HG02981 (cell line): ENCODE data around the gene DGKI.

Source experiments
- ATAC-seq: cut with Tn5 transposase; IDR thresholded peaks from one replicate; pipeline ENCODE4 v1.9.1; 2021; ENCODE audit warnings: mild to moderate bottlenecking, moderate library complexity; ENCODE audit not compliant: unreplicated experiment

DGKI gene

DNA sequence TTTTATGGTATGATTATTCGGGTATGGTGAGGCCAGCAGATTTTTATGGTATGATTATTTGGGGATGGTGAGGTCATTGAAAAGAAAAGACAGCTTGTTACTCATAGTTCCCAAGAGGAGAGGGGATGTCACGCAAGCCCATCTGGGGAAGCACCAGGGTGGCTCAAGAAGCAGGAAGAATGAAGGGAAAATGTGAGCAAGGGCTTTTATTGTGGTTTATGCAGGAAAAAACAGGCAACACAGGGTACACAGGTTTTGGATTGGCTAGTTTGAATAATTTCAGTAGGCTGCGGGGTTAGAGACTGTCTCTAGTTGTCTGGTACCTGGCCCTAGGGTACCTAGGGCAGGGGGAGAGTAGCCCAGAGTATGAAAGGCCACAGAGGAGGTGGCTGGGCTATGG, 26.8 kb upstream of the DGKI start:
- ATAC-seq: no peak

DNA sequence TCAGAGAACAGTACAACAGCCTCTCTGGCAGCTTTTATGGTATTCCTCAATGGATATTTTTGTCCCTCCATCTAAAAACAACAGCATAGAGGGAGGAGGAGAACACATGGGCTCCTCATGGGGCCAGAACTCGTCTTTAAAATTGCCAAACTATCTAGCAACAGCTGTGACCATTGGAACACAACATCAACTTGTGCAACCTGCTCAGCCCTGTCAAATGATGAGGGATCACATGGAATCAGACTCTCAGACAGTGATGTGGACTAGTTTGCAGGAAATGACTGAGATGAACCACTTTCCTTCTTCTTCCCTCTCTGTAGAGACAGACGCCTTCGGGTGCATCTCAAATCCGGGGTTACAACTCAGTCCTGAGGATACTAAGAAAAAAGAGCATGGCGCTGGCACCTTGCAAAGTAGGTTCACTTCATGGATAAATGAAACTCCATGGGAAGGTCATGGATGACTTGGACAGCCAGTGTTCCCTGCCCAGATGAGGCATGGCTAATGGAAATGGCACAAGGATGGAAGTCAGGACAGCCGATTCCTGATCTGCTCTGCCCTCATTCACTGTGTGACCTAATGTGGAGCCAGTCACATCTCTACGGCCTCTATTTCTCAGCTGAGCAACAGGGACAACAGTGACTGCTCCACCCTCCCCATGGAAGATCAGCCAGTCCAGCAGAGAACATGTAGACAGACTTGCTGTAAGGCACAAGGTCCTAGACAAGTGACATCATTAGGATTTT, 24.6 kb upstream of the DGKI start:
- no peak for ATAC-seq

DNA sequence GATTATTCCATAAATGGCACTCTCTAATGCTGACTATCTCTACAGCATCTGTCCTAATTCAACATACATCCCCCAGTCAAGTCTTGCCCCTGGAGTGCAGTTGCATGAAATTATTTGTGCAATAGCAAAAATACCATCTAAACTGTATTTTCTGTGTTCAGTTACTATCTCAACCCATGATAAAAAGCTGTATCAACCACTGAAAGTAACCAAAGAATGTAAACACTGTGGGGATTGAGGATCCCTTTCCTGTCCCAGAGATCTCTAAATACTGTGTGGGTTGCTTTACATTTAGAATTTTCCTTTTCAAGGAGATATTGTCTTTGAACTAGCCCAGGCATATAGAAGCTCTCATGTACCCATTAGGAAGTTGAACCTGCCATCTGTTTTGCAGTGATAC, 23.9 kb upstream of the DGKI start:
- ATAC-seq: no peak

DNA sequence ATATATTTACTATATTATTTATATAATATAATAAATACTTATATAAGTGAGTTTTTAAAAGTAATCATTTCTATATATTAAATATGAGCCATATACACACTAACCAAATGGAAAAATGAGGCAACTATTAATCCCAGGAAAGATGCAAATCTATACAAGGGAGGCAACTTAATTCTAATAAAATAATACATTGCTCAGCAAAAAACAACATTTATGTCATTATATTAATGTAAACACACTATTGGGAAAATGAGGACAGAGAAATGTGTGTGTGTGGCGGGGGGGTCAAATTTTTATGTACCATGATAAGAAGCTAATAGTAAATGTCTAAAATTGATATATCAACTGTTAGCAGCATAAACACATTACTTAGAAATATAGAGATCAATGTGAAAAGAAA, 23.3 kb upstream of the DGKI start:
- ATAC-seq: no peak

DNA sequence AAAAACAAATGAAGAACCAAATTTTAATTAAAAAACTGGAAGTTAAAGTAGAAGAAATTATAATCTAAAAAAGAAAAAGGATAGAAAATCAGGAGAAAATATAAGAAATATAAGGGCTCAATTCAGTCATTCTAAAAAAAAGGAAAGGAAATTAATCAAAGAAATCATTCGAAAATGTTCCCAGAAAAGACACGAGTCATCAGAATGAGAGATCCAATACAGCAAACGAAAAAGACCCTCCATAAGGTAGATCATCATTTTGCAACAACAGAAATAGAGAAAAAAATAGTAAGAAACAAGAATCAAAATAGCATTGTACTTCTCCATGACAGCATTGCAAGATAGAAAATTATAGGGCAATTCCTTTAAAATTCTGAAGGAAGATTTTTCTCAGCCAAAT, 22.5 kb upstream of the DGKI start:
- no peak for ATAC-seq

DNA sequence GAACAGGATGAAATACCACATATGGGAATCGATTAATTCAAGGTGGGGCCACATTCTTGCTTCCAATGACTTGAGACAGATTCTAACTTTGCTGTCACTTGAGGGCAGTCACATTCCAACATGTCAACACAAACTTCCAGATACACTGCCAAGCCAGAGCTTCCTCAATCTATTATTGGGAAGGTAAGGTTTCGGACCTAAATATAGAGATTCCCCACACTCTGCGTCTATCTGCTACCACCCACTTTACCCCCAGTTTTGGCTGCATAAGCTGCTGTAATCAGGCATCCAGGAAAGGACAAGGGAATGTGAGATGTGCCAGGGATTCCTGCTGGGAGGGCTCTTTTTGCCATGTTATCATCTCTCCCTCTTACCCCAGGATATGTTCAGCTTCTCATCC, 20.5 kb upstream of the DGKI start:
- ATAC-seq: no peak

DNA sequence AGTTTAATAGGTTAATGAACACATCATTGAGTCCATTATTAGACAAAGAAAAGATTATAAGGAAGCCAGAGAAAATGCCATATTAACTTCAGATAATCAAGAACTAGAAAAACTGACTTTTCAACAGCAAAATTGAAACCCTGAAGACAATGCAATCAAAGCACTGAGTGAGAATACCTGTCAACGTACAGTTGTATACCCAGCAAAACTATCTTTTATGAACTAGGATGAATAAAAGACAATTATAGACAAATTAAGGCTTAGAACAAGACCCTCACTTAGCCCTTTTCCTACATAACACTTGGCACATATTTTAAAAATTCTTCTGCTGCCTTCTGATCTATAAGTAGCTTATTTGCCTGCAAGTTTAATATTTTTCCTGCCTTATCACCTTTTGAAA, 19.0 kb upstream of the DGKI start:
- no peak for ATAC-seq

DNA sequence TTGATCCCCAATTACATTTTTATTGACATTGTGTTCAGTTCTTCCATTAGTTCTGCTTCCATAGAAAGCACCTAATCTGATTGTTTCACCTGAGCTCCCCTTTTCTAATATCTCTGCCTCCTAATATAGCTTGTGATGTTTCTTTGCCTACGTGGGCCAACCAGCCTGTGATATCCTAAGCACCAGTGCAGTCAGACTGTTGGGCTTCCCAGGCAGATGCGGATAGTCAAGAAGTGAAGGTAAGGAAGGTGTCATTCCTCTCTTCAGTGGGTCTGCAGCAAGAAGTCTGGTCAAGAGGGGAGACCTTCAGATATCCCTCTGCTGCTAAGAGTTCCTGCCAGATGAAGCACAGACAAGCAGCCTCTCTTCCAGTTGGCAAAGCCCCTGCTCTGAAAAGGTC, 16.2 kb upstream of the DGKI start:
- no peak for ATAC-seq

DNA sequence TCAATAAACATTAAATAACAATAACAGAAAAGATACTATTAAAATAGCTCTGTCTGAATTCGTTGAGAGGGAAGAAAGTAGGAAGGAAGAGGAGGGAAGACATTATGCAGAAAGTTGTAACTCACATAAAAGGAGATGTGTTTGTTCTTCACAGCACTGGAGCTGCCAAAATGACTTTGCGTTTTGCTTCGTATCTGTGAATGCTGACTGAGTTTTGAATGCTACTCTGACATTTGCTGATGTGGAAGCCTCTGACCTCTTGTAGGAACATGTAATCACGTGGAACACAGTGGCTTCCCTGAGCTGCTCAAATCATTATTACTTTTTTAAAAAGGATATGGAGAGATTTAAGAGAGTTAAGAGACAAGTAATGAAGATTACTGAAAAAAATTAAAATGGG, 15.6 kb upstream of the DGKI start:
- no peak for ATAC-seq

DNA sequence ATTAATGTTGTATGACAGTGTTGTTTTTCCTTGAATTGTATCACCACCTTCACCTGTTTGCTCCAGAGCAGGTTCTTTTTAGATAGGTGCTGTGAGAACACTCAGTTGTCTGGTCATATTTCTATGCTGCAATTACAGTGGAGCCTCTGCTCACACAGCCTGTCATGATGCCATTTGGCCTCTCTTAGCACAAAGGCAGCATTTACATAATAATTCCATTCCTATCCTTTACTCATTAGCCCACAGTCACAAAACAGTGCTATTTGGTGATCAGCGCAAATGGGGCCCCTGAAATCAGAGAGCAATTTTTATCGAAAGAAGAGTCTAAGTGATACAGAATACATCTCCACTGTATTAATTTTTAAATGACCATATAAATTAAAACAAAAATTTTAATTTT, 13.8 kb upstream of the DGKI start:
- ATAC-seq: no peak

DNA sequence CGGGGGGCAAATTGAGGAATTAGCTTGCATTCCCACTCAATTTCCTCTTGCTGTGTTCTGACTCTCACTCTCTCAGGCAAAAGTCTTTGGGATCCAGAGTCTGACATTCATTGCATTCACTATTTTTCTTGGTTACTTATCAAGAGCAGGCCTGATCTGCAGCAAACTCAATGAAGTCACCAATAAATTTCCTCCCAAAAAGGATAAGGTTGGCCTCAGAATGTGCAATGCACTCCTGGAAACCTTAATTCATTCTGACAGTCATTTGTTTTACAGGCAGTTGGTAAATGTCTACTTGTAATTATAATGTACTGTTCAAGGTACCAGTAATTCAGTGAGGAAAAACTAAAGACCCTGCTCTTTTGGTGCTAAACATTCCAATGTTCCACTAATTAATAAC, 6.3 kb upstream of the DGKI start:
- no peak for ATAC-seq

DNA sequence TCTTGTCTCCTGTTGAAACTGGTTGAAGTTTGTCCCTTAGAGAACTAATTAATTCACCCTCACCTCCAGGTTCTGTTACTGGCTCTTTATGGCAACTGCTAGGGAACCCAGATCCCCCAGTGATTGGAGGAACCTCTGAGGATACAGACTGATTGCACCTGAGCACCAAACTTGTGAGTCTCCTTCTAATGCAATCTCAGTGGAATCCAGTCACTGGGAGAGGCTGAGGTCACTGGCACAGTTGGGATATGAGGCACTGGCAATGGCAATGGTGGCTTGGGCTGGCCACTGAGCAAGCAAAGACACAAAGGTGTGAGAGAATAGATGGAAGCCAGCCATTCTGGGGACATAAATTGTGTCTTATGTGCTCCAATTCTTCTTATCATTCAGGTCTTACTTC, 5.3 kb upstream of the DGKI start:
- no peak for ATAC-seq

DNA sequence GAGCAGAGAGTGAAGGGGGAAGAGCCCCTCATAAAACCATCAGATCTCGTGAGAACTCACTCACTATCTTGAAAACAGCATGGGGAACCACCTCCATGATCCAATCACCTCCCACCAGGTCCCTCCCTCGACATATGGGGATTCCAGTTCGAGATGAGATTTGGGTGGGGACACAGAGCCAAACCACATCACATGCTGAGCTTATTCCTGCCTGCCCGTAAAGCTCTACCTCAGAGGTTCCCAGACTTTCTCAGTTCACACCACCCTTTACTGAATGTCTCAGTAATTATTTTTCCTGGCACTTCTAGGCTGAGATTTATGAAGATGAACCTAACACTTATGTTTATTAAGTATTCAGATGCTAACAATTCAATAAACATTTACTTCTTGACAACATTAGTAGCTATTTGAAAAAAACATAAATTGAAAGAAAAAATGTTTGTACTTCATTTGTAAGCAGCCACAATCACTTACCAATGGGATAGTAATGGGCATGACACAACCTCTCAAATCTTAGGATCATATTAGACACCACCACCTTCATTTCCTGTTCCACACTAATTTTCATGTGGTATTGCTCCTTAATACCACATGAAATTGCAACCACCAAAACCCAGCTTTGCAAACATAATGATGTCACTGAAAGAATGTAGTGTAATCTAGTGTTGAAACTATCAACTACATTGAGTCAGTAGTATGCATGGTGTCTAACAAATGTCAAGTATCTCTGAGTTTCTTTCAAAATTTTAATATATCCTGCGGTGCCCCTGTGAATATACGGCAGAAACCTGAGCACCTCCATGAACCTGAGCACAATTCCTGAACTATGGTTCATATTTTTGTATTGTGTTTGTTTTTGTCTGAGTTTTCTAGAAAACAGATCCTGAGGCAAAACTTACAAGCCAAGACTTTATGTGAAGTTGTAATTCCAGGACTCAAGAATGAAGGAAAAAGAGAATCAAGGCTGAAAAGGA, 4.5 kb upstream of the DGKI start:
- no peak for ATAC-seq

DNA sequence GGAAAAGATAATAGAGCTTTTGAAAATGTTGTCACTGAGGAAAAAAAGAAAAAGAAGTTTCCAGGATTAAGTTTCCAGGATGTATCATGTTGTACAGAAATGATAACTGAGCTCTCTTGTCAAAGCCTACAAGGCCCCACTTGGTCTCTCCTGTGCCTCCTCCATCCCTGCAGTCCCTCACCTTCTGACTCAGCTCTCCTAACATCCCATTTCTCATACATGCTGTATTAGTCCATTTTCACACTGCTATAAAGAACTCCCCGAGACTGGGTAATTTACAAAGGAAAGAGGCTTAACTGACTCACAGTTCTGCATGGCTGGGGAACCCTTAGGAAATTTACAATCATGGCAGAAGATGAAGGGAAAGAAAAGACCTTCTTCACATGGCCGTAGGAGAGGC, 3.8 kb upstream of the DGKI start:
- no peak for ATAC-seq

DNA sequence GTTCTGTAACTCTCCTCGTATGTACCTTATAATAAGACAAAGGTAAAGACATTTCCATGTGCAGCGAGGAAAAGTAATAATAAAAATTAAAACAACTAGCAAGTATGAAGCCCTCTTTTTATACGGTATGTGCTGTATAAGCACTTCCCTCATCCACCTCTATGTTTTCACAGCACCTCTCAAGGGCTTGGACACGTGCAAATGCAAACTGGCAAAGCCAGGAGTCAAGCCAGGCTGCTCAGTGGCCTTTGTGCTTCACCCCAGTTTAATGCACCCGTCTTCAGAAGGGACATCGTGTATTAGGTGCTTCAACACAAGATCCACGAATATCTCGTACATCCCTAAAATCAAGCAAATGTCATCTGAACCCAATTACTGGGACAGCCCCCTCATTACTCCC, 1.3 kb upstream of the DGKI start:
- ATAC-seq: no peak

DNA sequence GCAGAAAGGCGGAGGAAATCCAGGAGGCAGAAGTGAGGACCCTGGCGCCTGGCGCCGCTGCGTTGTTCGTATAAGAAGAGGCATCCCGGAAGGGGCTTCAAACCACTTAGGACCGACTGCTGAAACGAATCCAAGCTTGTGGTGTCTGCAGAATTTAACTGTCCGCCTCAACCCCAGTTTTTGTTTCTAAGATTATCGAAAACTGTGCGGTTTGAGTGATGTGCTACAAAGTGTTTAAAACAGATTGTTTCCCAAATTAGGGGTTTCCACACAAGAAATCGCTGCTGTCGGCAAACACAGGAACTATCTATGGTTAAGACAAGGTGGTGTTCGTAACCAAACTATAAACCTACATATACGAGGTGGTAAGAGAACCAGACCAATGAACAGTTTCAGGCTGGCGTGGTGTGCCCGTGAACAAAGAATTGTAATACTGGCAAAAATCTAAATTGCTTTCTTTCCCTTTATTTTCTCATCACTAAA, 835 bp upstream of the DGKI start:
- no peak for ATAC-seq

DNA sequence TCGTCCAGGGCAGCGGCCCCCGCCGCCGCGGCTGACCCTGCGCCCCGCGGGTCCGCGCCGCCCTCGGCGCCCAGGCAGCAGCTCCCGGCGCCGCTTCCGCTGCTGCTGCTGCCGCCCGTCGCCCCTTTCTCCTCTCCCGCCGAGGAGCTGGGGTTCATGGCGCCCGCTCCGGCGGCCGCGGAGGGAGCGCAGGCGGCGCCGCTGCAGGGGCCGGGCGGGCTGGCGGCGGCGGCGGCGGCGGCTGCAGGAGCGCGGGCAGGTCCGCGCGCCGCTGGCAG, 286 bp downstream of the DGKI start:
- ATAC-seq: peak; percentile 24

DNA sequence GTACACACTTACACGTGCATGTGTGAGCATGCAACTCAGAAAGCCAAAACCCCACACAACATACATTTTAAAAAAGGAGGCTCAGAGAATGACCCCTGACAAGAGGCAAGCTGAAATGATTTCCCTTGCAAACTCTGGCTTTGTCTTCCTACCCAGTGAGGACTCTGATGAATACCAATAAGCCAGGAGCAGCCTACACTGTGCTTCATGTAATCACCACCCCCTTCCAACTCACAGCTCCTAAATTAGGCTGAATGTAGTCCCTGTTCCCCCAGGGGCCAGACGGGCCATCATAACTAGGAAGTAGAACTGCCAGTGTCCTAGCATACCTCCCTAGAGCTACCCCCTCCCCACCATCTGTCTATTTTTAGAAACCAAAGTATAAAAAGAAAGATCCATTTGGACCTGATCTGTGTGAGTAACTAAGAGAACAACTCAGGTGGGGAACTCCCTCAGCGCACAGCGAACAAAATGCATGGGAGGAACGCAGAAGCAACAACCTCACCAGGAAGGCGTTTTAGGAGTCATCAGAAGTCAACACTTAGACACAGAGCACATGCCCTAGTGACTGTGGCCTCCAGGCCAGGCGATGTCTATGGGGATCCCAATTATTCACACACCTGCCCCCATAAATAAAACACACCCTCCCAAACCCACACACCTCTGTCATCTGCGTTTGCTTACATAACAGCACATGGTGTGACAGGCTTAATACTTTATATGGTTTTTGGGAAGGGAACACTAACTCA, 1.9 kb downstream of the DGKI start:
- ATAC-seq: no peak

DNA sequence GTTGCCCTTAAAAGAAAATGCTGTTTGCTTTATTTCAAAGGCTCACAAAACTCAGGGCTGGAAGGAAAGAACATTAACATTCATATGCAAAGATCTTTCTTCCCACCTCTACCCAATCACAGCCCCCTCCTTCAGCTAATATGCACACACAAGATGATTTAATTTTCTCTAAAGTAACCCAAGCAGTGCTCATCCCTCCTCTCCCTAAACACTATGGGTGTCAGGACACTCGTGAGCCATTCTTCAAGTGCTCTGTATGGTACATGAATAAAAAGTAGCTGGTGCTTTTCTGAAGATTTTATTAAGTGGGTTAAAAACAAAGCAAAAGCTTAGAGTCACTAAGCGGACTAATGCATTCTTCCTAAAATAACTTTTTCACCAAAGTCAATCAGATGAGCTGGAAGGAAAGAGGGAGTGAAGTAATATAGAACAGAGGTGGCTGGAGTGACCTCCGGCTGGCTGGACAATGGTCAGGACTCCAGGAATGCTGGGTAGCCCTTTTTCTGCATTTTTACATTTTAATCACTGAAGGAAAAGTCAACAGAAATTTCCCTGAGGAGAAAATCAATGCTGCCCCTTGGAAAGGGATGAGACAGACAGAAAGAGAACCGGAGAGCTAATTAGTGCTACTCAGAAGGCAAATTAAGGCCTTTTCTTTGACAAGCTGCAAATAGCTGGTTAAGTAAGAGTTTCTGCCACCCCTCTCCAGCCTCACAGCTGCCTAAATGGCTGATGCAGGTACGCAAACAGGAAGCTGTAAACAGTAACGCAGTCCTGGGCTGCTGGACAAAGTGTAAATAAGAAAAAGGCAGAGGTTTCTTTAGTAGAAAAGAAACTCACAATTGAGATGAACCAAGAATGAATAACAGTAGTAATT, 6.6 kb downstream of the DGKI start:
- no peak for ATAC-seq

DNA sequence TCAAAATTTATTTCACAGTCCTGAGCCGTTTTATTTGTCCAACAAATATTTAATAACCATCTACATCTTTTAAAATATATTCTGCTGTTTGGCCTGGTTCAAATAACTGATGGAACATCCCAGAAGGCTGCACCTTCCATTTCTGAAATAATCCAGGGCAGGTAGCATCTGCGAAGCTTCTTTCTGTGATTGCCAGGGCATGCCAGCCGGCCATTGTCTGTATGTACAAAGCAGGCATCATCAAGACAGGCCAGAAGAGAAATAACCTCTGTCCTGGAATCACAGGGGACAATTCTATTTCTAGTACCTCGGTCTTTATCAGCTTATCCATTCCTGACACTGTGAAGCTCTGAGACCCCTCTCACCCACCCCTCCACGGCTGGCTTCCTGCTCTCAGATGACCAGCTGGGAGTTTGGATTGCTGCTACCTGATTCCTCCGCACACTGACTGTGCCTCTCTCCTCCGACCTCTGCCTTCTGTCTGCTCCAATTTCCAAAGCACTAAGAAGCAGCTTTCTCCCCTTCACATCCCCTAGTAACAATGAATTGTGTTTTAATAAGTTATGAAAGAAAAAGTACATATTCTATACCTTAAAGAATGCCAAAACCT, 8.0 kb downstream of the DGKI start:
- no peak for ATAC-seq
